ENCODE measurements around the gene TRMT1. TPM values are rescaled to one million over a fixed set of nuclear protein-coding genes. Genes with fewer than 3 reads are reported as not detected.
A peak's percentile ranks its signal among the peaks of the same experiment; 100 is the strongest.

The TRMT1 gene
- total RNA-seq, 4 donors from 2014 or later: 19.4 to 42.5 (median 29.0) TPM

DNA sequence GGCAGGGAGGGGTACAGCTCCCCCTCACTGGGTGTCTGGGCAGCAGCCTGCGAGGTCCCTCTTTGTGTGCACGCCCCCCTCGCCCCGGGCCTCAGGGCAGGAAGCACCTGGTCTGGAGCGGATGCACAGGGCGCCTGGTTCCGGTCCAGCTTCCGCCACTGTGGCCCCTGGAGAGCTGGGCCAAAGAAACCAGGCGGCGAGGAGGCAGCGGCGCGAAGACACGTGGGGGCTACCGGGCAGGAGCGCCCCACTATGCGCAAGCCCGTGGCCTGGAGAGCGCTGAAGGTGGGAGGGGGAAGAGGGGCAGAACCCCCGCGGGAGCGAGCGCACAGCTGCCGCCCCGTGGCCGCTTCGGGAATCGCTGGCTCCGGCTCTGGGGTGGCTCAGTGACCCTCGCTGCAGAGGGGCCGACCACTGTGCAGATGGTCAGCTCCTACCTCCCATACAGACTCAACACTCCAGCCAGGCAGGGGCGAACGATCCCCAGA is 12.1 kb downstream of the TRMT1 start:
- Histone ChIP-seq H3K27me3 (no peaks in the 10 kb centered on the region), H3K27ac (peak overlapping the region; percentile 65 to 94 (median 88)), H3K36me3 (peaks cover 0 to 38% (median 5%) of the 10 kb centered on the region in 3 donors), H3K4me1 (peaks cover 11 to 57% (median 26%) of the 10 kb centered on the region in 3 donors), H3K9me3 (no peaks in the 10 kb centered on the region), H3K4me3 (peak overlapping the region; percentile 2 to 55 (median 33))
- WGBS, 2 donors: 40 to 60% methylated on average over 1 to 13 of the region's 33 CpGs
- intact Hi-C loops (cut with DNase I): no loop called here
- peak; percentile 57 for DNase-seq
- no peak for TF ChIP-seq POLR2A (IDR thresholded peaks at IDR 0.05)
- peak; percentile 46 to 90 (median 71) for TF ChIP-seq CTCF (IDR thresholded peaks at IDR 0.05)

DNA sequence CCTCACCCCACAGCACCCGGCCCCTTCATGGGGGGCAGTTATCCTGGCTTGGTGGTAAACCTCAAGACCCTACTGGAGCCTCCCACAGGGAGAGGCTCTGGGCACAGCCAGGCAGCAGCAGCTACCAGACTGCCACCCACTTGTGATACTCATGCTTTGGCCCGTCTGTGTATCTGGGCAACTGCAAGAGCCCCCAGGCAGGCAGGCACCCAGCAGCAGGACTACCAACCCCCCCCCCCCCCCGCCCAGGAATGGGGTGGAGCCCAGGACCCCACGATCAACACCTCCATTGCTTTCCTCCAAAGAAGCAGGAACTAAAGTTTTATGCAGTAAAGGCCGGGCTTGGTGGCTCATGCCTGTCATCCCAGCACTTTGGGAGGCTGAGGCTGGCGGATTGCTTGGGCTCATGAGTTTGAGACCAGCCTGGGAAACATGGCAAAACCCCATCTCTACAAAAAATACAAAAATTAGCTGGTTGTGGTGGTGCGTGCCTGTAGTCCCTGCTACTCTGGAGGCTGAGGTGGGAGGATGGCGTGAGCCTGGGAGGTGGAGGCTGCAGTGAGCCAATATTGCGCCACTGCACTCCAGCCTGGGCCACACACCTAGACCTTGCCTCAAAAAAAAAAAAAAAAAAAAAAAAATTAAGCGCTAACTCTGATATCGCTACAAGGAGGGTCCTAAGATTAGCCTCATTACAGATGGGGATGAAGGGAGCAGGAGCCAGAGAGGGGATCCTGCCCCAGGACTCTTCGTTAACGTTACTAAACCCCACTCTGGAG is 12.8 kb downstream of the TRMT1 start:
- H3K4me3 ChIP-seq: peak overlapping the region; percentile 2 to 65 (median 40)
- no peaks in the 10 kb centered on the region for H3K9me3 ChIP-seq
- peaks cover 0 to 32% (median 0%) of the 10 kb centered on the region in 3 donors for H3K36me3 ChIP-seq
- H3K27me3 ChIP-seq: no peaks in the 10 kb centered on the region
- DNase-seq: no peak
- intact Hi-C loops (cut with DNase I): no loop called here
- WGBS, 2 donors: 65 to 75% methylated on average over 9 to 11 of the region's 13 CpGs
- peaks cover 16 to 63% (median 28%) of the 10 kb centered on the region in 3 donors for H3K4me1 ChIP-seq
- TF ChIP-seq CTCF (IDR thresholded peaks at IDR 0.05) (no peak), POLR2A (IDR thresholded peaks at IDR 0.05) (no peak)
- H3K27ac ChIP-seq: peak overlapping the region; percentile 65 to 94 (median 89)

- peak within 1 kb of the TSS; percentile 23 to 65 (median 50) for H3K4me3 ChIP-seq
- peaks cover 0 to 2% (median 0%) of the 10 kb centered on the region in 4 donors for H3K27me3 ChIP-seq
- 17 to 20% methylated on average over 1 to 2 of the region's 47 CpGs for WGBS, 2 donors
- H3K27ac ChIP-seq: peak within 1 kb of the TSS; percentile 61 to 94 (median 92)
- DNase-seq: no peak
- intact Hi-C loops (cut with DNase I): no loop called here
- H3K9me3 ChIP-seq: no peaks in the 10 kb centered on the region
- H3K36me3 ChIP-seq: peaks cover 0 to 27% (median 0%) of the 10 kb centered on the region in 3 donors
- TF ChIP-seq CTCF (IDR thresholded peaks at IDR 0.05) (peak in 1 of 6 experiments; percentile 17), POLR2A (IDR thresholded peaks at IDR 0.05) (peak in 2 of 4 donors; percentile 18 to 25)
- peaks cover 24 to 71% (median 34%) of the 10 kb centered on the region in 3 donors for H3K4me1 ChIP-seq
Observed at GRCh38 chr19:13102666-13103580, 13.6 kb downstream of the TRMT1 start, which contains the start of gene LYL1. Gene LYL1, minus strand, starts transcription at chr19:13102858. Its CDS starts 1,687 bp downstream, at chr19:13101171.

DNA sequence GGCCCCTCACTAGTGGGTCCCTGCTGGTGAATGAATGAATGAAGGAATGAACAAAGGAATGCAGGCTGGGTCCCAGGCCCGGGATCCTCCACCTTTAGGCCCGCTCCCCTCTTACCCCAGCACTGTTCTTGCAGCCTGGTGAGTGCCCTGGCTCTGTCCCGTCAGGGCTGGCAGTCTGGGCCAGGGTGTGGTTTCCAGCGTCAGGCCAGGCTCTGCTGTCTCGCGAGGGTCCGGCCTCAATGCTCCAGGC is 14.2 kb downstream of the TRMT1 start:
- Histone ChIP-seq H3K27ac (peak overlapping the region; percentile 61 to 94 (median 89)), H3K9me3 (no peaks in the 10 kb centered on the region), H3K36me3 (peaks cover 0 to 23% (median 0%) of the 10 kb centered on the region in 3 donors), H3K4me1 (peaks cover 30 to 77% (median 40%) of the 10 kb centered on the region in 3 donors), H3K4me3 (peak overlapping the region; percentile 23 to 65 (median 50)), H3K27me3 (peaks cover 0 to 8% (median 0%) of the 10 kb centered on the region in 4 donors)
- TF ChIP-seq CTCF (IDR thresholded peaks at IDR 0.05) (no peak), POLR2A (IDR thresholded peaks at IDR 0.05) (no peak)
- DNase-seq: no peak
- intact Hi-C loops (cut with DNase I): no loop called here
- 0% methylated on average over 2 of the region's 7 CpGs; no CpG with 5 or more reads in 1 of the 2 donors for WGBS, 2 donors
